Middle frontal gyrus (tissue), 1 donor: ENCODE data around the gene AOPEP.

Experiments used
- DNase-seq: peaks from one replicate; pipeline ENCODE4 v3.0.0-alpha.2; 2015; ENCODE audit warnings: low spot score; ENCODE audit errors: extremely low spot score

The AOPEP gene

DNA sequence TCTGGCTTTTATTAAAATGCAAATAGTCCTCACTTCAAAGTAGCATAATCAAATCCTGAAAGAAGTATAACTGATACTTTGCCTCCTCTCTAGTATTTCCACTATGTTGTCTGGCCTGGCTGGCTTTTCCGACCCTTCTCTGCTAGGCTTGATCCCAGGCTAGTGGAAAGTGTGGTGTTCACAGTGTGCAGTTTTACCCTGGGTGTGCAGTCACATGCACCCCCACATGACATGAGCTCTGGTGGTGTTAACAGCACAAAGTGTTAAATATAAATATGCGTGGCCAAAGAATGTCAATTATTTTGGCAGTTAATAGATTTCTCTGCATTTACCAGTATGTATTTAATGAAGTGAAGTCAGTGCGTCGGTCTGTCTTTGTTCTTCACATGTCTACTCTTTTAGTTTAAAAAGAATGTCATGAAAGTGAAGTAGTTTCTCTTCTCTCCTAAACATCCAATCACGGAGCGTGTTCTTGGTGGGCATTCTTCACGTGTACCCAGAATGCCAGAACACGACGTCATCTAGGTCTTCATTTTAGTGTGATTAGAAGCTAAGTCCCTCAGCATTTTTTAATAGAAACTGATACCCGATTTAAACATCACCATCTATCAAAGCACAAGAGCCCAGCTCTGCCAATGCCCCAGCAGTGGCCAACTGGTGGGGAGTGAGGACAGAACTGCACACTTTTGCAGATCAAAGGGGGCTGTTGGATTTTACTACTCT, 304.6 kb downstream of the AOPEP start:
- no peak for DNase-seq

DNA sequence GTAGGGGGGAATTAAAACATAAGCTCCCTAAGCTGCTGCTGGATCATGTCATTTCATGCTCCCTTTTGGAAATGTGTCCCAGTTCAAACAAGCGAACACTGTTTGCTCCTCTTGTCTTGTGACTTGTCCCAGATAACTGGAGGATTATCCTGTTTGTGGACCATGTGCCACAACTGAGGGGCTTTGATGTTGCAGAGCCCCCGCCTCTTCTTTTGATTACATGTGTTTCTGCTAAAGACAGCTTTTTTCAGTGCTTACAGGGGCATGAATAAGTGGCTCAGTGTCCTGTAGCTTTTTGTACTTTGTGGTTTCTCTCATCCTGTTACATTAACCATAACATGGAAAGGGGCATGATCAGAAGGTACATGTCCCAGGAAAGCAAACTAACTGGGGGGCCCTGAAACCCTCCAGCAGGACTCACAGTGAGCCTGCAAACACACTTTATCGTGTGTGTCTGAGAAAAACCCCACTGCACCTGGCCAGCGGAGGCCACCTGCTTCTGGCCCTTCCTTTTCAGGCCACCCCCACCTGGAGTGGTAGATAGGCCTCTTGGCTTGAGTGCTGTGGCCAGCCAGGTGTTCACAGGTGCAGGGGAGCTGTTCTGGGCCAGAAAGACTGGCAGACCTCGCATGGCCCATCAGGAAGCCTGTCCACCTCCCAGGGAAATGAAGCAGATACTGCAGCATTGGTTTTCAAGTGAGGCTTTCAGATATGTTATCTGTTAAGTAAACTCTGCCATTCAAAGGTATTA, 305.4 kb downstream of the AOPEP start:
- no peak for DNase-seq

DNA sequence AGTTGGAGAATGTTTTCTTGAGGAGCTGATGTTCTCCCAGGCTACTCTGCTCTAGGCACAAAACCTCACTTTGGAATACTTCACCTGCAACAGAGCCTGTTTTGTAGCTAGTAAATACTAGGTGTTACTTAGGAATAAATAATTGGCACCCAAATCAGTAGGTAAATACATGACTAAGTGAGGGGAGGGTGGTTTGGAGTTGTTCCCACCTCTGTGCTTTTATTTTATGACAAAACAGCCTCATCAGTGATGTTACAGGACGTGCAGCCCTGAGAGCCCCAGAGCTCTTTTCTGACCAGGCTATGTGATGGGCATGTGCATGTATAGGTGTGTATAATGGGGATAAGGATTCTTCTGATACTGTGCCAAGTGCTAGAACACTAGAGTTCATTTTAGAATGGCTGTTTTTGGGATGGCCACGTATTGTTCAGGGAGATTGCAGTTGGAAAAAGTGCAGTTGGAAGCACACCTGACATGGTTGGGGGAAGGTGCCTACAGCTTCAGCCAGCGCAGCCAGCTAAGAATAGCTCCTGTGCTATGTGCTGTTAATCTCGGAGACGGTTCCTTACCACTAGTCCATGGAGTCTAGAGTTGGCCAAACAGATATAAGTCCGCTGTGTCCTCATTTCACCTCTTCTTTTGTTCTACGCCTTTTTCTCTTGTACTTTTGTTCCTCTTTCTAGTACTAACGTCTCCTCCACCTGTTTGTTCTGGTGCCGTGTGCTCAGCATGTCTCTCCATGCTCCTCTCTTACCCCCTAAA, 306.3 kb downstream of the AOPEP start:
- no peak for DNase-seq

DNA sequence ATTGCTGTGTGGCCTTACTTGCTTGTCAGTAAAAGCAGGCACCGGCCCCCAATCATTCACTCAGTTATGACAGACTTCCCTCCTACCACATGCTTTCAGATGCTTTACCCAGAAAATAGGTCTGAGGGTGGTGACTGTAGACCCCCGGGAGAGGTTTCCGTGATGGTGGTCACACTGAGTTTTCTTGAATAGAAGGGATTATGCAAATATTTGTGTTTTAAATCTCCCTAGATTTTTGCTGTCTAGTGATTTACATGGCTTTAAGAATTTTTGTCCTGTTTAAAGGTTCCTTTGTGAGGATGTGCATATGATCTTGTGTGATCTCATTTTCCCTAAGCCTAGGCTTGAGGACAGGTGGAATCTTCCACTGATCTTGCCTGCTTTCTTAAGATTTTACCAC, 309.3 kb downstream of the AOPEP start:
- DNase-seq = no peak

DNA sequence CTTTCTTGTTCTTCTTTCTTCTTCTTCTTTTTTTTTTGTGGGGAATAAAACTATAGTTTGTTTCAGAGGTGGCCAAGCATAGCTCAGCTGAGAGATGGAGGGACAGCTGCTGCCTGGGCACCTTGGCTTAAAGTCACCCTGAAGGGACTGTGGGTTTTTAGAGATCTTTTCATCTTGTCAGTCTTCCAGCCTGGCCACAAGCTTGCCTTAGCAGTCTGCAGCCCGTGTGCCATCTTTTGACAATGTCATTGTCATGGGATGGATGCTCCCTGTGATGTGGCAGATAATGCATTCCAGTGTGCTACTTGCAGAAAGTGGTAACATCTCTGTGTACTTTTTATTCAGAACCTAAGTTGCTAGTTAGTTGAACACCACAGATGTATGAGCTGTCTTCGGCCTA, 310.2 kb downstream of the AOPEP start:
- DNase-seq = no peak

DNA sequence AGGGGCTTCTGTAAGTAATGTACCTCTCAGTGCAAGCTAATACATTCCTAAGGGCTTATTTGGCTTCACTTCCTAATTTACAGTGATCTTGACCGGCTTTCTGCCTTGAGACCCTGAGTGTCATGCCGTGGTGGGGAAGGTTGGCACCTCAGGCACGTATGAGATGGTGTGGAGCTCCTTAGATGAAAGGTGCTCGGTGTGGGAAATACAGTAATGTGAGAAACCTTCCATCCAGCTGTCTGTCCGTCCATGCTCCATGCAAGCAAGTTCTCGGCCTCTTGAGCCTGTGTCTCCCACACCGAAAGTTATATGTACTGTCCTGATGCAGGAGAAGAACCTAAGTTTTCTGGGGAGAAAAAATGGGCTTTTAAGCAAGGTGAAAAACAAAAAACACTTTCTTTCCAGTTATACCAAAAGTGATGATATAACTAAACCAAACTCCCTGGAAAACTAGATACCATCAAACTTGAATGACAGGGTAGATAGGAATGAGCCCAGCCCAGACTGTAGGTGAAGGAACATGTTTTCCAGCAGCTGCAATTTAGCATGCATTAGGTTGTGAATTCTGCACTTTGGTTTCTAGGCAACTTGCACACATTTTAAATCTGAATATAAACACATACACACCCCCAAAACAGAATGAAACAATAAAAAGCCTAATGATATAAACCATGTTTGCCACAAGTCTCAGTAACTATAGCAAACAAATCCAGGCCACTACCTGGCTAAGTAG, 311.5 kb downstream of the AOPEP start:
- no peak for DNase-seq

DNA sequence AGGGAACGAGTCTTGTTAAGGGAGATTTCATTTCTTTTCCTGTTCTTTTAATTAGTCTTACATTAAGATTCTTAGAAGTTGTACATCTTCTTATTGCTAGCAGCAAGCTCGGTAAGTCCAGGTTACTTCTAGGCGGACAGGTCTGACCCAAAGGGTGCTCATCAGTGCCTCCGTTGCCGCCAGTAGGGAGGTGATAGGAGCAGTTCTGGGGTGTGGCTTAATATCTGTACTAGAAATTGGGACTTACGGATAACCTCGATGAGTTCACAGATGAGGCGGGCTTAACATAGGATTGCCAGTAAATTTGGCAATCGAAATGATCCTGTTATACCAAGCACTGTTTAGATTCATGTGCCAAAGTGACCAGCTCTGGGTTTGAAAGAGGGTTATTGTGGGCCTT, 312.2 kb downstream of the AOPEP start:
- no peak for DNase-seq

DNA sequence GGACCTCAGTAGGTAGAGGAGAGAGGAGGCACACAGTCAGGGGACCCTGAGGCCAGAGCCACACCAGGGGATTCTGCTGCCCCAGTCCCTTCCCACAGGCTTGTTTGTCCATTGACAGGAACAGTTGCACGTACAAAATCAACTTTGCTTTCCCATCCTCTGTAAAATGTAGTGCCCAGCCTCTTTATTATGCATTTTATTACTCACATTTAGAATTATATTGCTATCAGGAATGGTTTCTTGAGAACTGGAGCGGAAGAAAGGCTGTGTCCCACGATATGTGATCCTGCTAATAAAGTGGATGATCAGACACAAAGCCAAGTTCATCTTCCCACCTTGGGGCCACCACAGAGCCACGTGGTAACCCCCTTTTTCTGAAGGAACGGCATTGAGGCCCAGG, 313.6 kb downstream of the AOPEP start:
- DNase-seq = no peak

DNA sequence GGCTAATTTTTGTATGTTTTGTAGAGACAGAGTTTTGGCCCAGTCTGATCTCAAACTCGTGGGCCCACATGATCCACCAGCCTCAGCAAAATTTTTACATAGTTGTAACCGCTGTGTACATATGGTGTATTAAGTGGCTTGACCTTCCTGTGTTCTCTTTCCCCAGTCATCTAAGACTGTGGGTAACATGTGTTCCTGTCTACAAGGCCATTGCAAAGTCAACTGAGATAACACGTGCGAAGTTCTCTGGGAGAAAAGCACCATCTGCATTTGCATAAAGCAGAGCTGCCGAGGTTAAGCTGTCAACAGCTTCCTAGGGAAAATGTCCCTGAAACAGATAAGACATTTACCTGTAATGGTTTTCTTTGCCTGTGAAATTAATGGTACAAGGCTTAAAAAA, 317.3 kb downstream of the AOPEP start:
- no peak for DNase-seq

DNA sequence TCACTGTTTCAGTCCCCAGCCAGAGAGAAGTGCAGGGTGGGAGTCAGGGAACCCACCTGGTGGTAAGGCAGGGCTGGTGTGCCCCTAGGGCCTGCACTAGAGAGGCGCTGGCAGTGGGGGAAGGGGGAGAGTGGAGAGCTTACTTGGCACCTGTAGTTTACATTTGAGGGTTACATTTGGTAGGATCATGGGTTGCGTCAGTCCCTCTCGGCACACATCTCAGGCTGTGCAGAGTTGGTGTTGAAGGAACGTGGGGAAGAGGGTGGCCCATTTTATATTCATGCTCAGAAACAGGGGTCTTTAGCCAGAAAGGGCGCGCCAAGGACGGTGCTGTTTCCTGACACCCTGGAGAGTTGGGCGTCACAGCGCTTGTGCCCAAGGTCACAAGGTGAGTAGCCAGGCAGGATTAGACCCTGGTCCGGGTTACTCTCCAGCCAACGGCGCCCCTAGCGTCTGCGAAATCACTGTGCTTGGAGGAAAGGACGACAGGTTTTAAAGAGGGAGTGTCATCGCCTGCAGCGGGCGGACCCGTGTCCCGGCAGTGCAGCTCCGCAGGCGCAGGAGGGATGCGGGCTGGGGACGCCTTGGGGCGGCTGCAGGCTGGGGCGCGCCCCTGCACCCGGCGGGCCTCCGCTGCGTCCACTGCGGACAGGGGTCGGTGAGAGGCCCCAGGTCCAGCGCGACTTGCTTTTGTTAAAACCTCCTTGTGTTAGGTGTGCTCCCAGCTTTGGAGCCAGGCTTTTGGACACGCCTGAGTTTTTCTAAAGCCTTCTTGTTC, 318.4 kb downstream of the AOPEP start:
- DNase-seq = no peak

DNA sequence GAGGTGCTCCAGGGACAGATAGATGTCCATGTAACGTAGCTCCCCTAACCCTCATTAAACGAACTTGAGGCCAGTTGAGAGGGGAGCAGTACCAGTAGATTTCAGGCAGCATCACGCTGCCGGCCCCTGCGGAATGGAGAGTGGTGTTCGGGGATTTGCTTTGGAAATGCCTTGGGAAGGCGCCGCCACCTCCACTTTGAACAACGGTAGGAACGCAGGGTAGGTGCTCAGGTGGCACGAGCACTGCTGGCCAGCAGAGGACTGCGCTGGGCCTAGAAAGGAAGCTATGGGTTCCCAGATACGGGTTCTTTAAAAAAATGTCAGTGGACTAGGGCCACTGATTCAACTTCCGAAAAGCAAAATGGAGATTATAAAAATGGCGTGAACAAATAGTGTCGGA, 319.3 kb downstream of the AOPEP start:
- DNase-seq = no peak

DNA sequence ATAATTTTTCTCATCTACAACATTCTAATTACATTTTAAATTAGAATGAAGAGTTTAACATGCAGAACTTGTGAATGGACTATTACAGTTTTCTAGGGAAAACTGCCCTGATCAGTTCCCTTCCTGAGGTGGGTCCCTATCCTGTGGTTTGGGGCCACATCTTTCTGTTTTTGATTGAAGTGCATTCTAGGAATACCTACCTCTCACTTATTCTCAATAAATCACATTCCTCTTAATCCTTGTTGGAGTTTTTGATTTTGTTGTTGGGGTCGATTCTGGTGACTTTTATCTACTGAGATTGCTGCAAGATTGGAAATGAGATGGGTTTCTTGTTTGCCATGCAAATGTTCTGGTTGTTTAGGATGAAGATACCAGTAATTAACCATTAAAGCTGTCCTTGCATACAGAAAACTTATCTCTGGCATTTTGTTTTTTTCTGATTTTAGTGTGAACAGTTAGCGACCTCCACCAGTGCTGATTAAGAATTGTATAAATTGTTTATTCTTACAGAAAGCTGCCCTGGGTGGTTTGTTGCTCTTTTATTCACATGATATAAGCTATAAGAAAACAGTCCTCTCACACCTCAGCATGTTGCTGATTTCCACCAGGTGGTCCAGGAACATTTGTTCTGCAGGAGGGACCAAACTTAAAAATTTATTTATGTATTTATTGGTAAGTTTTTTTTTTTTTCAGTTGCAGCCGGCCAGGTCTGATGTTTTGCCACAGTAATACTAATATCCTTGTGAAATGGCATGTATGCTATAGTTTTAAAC, 321.1 kb downstream of the AOPEP start:
- no peak for DNase-seq

DNA sequence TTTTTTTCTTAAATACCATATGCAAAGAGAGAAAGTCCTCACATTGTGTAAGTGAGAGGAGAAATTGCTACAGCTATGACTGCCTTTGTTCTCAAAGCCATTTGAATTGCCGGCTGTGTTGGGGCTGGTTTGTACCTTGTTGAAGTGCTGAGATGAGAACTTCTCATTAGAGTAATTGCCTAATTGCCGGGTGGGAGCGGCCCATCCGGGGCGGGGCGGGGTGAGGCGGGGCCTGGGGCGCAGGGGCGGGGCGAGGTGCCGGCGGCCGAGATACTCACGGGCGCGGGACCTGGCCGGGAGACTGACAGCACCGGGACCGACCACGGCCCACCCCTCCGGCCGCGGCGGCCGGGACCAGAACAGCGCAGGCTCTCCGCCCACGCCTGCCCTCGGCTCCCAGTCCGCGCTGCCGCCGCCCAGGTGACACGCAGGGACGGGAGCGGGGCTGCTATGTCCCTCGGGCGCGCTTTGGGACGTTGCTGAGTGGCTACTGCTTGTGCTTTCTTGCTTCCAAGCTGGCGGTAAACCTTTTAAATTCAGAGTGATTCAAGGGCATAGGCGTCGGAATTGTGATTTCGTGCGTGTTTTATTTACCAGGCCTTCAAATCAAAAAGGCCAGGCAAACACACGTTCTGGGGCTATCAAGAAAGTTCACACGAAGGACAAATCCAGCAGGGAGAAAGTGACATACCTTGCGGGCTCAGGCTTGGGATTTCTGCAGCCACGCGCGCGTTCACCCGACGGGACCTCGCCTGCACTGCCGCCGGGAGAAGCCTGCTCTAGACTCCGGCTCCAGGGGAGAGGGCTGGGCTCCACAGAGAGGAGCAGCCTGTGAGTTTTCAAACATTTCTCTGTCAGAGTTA, 322.0 kb downstream of the AOPEP start:
- DNase-seq = no peak

DNA sequence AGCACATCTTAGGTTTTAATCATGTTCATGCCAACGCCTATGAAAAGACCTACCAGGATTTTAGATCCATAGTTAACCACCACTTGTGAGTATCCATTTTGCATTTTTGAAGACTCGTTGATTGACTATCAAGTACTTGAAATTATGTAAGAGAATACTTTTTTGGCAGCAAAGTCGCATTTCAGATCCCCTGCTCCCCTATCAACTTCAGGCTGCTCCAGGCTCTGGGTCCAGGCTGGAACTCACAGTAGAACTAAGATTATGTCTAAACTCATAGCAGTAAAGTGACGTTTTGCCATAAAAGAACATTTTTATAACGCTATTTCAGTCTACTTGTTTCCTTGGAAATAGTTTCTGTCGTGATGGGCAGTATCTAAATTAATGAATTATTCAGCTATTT, 323.3 kb downstream of the AOPEP start:
- DNase-seq = no peak

DNA sequence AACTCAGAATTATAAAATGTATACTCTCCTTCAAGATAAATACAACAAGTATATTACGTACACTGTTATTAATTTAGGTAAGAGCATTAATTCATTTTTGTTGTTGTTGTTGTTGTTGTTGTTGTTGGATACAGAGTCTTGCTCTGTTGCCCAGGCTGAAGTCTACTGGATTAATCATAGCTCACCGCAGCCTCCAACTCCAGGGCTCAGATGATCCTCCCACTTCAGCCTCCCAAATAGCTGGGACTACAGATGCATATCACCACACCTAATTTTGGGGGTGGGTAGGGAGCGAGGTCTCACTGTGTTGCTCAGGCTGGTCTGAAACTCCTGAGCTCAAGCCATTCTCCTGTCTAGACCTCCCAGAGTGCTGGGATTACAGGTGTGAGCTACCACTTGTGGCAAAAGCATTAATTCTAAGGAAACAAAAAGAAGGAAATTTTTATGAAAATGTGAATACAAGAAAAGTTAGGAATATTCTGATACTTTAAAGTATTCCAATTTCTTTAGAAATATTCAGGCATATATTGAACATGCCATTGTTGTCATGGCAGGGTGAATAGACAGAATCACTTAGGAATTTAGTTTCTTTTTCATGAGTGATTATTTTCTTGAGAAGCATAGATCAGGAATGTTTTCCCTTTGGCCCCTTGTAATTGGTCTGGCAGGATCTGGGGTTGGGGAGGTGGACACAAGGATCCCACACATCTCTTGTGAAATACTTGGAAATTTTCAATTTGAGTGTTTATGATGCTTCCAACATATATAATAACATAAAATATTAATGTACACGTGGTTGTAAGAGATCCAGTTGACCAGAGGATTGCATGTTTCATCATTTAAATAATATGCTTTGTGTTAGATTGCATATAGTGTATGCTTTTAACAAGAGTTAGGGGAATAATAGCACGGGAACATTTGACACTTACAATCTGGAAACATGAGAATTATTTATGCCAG, 327.4 kb downstream of the AOPEP start:
- no peak for DNase-seq

DNA sequence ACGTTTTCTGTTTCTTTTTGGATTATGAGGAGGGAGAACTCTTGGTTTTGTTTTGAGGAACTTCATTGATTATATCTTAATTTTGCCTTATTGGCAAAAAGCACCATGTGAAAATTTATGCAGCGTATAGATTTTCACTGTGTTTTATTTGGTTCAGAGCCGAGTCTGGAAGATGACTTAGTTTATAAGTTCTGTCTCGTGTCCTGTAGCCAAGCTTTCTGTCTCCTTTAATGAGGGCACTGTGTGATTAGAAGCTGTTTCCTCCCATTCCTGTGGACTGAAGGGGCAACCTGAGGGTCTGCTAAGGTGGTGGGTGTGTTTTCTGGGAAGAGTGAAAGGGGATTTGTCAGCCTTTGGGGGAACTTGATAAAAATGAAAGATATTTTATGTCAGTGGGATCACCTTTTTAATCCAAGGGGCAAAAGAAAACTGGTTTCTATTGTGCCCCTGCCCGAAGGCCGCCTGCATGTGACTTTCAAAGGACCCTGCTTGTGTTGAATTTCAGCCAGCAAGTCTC, 328.9 kb downstream of the AOPEP start:
- DNase-seq = no peak

DNA sequence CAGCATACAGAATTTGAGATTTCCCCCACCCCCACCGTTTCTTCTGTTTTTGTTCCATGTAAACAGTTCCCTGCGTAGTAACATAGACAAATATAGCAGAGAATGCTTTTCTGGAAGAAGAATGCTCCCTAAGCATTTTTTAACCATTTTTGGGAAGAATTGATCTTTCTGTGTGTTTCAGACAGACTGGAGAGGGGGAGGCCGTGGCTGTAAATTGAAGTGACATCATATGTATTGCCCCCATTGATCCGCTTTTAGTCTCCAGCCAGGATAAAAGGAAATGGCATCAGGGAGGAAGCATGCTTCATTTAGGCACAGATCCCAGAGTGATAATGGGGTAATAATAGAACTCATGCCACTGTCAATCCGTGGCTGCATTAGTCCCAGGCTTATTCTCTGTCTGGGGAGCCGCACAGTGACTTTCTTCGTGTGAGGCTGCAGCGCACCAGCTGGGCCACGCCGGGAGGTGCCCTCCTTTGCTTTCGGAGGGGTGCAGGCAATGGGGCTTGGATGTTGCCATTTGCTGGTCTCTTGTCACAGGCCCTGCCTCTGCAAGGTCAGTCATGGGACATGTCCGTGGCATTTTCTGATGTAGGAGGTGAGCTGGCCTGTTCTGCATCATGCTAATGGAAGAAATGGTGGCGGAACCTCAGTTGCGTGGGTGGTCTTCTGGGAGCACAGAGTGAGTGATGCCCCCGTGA, 329.5 kb downstream of the AOPEP start:
- no peak for DNase-seq
